GM03348 (cell line): Measurements from ENCODE around the gene STUB1.

Source experiments
- DNase-seq: peaks from one replicate; pipeline ENCODE4 v3.0.0; 2012; ENCODE audit warnings: low spot score

Gene STUB1

DNA sequence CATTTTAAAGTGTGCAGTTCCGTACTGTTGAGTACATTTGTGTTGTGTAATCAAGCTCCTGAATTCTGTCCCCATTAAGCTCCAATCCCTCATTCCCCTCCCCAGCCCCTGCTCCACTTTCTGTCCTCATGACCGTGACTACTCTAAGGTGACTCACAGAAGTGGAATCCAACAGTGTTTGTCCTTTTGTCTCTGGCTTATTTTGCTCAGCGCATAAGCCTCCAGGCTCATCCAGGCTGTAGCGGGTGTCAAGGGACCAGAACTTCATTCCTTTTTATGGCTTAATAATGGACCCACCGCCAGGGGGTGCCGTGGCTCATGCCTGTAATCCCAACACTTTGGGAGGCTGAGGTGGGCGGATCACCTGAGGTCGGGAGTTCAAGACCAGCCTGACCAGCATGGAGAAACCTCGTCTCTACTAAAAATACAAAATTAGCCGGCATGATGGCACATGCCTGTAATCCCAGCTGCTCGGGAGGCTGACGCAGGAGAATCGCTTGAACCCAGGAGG is 32.6 kb downstream of the STUB1 start:
- DNase-seq = peak; percentile 76

DNA sequence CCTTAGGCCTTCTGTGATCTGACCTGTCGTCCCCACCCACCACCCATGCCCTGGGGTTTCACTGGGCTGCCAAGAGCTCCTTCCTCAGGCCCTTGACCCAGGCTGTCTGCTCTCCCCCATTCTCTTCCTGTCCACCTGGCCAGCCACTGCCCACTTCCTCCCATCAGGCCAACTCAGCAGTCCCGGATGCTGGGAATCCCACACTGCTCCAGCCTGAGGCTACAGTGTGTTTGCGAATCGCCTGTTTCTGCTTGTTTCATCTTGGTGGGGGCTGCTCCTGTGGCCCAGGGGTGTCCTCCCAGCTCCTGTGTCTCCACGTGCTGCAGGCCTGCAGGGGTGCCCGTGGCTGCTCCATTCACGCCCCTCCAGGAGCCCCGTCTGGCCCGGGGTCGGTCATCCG is 33.9 kb downstream of the STUB1 start:
- DNase-seq = no peak

DNA sequence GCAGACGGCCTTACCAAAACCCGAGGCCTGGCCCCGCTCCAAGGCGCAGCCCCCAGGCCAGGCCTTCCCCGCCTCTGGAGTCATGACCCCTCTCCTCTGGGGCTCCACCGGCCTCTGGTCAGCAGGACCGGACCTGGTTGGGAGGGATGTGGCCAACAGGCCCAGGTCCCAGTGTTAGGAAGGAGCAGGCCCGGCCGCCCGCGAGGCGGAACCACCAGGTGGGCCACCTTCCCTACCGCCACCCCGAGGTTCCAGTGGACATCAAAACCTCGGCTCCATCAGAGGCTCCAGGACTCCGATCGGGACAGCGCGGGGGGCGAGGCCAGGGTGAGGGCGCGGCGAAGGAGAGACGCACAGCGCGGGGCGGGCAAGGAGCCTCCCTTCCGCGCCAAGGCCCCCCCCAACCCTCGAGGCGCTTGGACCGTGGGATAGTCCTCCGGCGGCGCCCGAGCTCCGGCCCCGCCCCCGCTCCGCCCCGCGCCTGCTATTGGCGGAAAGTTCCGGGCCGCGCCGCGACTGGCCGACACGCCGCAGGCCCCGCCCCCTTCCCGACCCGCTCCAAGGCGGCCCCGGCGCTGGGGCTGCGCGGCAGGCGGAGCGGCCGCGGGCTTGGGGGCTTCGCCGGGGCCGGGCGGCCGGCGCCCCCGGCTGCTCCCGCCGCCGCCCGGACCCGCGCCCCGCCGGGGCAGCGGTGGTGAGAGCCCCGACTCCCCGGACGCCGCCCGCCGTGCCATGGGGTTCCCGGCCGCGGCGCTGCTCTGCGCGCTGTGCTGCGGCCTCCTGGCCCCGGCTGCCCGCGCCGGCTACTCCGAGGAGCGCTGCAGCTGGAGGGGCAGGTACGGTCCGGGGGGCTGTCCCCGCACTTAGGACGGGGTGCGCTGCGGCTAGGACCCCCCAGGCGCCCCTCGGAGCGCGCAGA is 34.6 kb downstream of the STUB1 start, which contains the start of gene METRN:
Gene METRN, plus strand, starts transcription at position 561 of the 919 bp plus-strand sequence. Its CDS starts 172 bp downstream, at position 733.
- DNase-seq = peak; percentile 97

DNA sequence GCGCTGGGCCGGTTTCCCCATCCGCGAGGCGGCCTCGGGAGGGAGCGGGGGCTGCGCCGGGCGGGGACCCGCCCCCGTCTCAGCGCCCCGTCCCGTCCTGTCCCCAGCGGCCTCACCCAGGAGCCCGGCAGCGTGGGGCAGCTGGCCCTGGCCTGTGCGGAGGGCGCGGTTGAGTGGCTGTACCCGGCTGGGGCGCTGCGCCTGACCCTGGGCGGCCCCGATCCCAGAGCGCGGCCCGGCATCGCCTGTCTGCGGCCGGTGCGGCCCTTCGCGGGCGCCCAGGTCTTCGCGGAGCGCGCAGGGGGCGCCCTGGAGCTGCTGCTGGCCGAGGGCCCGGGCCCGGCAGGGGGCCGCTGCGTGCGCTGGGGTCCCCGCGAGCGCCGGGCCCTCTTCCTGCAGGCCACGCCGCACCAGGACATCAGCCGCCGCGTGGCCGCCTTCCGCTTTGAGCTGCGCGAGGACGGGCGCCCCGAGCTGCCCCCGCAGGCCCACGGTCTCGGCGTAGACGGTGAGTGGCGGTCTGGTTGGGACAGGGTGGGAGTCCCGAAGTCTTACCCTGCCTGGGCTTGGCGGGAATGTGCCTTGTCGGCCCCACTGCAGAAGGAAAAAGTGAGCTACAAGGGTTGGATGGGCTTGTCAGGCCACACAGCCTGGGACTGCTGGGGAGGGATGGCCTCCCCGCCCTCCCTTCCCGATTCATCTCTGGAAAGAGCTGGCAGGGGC is 35.4 kb downstream of the STUB1 start:
- DNase-seq = peak; percentile 47

DNA sequence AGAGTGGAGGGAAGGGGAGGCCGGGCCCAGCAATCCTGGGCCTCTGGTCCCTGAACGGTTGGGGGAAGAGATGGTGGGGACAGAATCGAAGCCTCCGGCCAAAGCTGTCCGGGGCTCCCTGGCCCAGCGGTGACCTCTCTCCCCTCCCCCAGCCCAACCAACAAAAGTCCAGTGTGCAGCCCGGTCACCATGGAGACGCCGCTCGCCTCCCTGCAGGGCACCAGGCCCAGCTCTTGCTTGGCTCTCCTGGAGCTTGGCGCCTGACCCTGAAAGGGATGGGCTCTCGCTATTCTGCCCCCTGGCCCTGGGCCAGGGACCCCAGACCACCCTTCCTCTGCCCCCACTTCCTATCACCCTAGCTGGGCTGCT is 36.0 kb downstream of the STUB1 start:
- DNase-seq = peak; percentile 29

DNA sequence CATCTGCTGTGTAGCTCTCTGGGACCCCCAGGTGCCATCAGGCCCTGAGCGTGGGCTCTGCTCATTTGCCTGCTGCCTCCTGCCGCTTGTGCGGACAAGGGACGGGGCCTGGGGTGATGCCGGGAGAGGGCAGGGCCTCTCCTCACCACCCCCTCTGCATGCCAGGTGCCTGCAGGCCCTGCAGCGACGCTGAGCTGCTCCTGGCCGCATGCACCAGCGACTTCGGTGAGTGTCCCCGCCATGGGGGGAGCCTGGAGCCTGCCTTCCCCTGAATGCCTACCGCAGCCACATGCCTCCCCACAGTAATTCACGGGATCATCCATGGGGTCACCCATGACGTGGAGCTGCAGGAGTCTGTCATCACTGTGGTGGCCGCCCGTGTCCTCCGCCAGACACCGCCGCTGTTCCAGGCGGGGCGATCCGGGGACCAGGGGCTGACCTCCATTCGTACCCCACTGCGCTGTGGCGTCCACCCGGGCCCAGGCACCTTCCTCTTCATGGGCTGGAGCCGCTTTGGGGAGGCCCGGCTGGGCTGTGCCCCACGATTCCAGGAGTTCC is 36.6 kb downstream of the STUB1 start:
- DNase-seq = no peak

DNA sequence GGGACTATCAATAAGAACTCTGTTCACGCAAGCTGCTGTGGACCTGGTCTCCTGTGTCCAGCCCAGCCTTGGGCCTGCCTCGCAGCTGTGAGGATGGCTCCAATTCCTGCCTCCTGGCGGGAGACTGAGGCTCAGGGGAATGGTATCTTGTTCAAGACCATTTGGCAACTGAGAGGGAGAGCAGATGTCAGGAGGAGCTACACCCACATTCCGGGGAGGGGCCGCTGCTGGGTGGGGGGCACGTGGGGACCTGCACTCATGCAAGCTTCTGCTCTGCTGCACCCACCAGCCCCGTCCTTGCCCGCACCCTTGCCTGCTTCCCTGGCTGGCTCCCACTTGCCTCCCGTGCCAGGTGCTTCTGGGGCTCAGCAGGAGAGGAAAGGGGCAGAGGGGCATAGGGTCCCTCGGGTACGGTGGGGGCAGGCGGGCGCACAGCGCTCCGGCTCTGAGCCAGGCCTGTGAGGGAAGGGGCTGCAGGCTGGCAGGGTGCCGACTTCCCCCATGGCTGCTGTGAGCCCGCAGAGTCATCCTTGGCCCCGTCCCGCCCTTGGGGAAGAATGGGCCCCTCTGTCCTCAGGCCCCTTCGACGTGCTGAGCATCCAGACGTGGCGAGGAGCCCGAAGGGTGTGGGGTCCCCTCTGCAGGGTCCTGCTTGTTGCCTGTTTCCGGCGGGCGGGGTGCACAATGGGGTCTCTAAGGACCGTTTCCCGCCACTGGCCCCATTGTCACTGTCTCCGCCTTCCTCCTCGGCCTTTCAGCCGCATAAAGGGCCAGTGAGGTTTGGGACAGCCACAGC is 37.4 kb downstream of the STUB1 start:
- no peak for DNase-seq

DNA sequence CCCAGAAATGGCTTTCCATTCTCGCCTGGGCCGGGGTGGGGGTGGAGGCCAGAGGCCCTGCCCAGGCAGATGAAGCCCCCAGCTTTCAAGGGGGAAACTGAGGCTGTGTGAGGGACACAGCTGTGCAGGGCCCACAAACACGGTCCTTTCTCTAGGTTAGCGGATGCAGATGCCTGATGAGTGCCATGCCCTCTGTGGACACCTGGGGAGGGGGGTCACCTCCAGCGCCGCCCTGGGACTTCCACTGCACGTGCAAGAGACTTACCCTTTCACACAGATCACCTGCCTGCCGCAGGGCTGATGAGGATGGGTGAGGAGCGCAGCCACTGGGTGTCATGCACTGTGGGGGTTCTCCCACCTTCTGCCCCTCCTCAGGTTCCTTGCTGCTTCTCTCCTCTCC is 38.2 kb downstream of the STUB1 start:
- DNase-seq = no peak

DNA sequence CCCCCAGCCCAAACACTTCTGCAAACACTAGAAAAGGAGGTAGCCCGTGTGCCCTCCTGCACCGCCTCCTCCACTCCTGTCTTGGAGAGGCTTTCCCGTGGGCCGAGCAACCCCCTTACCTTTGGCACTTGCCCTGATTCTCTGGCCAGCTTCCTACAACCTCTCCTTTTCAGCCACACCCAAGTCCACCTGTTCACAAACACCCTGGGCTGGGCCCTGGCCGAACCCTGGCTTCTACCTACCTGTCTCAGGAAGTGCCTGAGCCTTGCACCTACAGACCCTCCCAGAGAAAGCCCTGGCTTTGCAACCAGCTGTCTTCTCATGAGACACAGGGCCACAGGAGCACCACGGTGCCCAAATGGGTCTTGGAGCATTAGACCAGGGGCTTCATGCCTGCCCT is 38.7 kb downstream of the STUB1 start:
- DNase-seq = no peak

DNA sequence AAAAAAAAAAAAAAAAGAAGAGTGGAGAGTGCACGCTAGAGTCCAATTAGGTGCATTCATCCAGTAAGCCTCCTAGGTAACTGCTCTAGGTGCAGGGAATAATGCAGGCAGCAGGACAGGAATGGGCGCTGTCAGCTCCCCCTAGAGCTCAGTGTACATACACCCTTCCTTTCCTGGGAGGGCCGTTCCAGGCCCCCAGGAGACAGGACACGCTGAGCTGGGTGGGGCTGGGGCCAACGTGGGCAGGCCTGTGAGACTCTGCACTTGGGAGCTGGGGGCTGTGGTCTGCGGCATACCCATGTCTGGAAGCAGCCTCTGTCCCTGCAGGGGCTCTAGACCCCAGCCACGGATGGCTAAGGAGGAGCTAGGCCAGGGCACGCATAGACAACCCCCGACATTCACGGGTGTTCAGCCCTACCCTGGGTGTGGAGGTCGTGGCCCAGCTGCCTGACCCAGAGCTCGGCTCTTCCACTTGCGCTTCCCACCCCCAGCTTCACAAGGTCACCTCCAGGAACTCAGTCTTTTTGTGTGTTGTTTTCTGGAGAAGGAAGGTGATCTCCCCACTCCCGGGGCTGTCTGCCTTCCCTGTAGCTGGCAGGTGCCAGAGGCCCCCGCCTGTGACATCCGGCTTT is 39.7 kb downstream of the STUB1 start:
- peak; percentile 29 for DNase-seq

DNA sequence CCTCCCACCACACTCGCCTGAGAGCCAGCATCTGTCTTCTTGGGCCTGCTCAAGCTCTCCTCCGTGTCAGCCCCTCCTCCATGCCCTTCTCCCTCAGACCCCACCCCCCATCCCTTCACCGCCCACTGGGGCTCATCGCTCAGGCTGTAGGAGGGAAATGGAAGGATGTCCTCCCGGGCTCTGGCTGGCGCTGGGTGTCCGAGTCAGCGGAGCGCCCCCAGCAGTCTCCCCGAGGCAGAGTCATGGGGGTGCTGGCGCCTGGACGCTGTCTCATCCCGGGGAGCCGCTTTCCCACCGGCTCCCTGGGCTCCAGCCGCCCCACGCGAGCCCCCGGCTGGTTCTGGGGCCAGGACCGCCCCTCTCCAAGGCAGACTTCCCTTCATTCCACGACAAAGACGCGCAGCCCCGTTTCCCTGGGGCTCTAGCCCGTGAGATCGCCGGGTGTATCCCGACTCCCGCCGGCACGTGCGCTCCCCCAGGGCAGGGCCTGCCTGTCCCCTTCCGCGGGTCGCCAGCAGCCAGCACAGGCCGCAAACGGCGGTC is 40.3 kb downstream of the STUB1 start:
- peak; percentile 77 for DNase-seq

DNA sequence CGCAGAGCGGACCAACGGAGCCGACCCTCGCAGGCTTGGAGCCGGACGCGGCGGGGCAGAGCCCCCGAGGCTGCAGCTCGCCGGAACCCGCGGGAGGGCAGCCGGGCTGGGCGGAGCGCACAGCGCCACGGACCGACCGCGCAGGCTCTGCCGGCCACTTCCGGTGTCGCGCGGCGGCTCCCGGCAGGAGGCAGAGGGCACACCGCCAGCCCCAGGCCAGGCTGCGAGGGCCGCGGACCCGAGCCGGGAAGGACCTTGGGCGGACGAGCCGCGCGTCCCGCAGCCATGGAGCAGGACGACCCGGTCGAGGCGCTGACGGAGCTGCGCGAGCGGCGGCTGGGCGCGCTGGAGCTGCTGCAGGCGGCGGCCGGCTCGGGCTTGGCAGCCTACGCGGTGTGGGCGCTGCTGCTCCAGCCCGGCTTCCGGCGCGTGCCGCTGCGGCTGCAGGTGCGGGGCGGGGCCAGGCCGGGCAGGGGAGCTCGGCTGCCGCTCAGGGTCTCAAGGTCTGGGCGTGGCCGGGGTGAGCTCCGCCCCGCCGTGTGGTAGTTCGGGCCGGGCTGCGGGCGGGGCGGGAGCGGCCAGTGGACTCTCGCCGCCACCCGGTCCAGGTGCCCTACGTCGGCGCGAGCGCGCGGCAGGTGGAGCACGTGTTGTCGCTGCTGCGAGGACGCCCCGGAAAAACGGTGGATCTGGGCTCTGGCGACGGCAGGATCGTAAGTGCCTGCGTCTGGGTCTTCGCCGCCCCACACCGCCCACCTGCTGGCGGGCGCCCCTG is 41.0 kb downstream of the STUB1 start, which contains the start of gene ANTKMT:
Gene ANTKMT, plus strand, starts transcription at position 157 of the 775 bp plus-strand sequence. Its CDS starts 129 bp downstream, at position 286.
- DNase-seq = peak; percentile 93

DNA sequence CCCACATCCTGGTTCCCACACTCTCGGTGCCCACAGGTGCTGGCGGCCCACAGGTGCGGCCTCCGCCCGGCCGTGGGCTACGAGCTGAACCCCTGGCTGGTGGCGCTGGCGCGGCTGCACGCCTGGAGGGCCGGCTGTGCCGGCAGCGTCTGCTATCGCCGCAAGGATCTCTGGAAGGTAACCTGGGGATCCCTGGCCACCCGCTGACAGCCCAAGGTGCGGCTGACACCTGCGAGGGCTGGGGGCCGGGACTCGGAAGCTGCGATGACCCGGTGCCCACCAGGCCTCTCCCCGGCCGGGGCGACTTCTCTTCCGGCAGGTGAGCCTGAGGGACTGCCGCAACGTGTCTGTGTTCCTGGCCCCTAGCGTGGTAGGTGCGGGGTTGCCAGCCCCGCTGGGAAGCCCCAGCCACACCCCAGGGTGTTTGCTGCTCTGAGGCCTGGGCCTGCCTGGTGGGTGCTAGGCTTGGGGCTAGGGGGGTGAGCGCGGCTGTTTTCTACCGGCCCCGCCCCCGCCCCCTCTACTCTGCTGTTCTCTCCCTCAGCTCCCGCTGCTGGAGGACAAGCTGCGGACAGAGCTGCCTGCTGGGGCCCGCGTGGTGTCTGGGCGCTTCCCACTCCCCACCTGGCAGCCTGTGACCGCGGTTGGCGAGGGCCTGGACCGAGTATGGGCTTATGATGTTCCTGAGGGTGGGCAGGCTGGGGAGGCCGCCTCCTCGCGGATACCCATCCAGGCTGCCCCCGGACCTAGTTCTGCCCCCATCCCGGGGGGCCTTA is 41.7 kb downstream of the STUB1 start:
- DNase-seq = no peak

DNA sequence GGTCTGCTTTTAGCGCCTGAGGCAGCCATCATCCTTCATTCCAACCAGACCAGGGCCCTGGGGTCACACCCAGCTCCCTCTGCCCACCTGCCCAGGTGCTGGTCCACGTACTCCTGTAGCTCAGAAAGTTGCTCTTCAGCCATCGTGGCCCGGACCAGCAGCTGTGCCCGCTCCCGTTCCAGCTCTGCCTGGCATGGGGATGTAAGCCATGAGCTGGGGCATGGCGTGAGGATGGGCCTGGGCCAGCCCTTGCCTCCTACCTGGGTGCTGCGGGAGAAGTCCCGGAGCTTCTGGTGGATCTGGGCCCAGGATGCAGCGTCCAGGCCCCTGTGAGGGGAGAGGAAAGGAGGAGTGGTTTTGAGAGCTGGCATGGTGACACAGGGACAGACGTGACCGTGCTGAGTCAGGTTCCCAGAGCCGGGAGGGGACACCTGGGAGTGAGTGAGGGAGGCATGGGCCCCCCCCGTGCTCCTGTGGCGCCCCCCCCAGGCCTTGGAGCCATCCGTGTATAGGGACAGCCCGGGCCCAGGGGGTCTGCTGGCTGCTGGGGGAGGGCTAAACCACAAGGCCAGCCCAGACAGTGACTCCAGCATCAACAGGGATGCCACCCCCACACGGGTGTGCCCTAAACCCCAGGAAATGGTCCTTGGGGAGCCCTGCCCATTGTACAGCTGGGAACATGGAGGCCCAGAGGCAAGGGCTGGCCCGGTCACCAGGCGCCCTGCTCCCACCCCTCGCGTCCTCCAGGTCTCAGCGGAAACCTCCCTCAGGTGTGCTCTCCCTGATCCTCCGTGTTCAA is 42.8 kb downstream of the STUB1 start:
- DNase-seq = no peak

DNA sequence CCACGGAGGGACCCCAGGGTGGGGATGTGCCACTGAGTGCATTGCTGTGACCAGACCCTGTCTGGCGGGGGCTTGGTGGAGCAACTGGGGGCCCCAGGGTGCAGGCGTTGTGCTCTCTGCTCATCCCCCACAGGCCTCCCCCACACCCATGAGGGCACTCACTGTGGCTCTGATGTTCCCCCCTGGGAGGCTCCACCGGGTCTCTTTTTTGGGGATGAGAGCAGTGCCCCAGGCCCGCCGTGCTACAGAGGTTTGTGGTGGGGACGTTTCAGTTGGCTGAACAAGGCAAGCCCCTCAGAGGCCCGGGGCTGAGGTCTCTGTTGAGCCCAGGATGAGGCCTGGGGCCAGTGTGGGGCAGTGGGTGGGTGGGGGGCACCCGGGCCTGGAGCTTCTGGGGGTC is 43.5 kb downstream of the STUB1 start:
- DNase-seq = no peak

DNA sequence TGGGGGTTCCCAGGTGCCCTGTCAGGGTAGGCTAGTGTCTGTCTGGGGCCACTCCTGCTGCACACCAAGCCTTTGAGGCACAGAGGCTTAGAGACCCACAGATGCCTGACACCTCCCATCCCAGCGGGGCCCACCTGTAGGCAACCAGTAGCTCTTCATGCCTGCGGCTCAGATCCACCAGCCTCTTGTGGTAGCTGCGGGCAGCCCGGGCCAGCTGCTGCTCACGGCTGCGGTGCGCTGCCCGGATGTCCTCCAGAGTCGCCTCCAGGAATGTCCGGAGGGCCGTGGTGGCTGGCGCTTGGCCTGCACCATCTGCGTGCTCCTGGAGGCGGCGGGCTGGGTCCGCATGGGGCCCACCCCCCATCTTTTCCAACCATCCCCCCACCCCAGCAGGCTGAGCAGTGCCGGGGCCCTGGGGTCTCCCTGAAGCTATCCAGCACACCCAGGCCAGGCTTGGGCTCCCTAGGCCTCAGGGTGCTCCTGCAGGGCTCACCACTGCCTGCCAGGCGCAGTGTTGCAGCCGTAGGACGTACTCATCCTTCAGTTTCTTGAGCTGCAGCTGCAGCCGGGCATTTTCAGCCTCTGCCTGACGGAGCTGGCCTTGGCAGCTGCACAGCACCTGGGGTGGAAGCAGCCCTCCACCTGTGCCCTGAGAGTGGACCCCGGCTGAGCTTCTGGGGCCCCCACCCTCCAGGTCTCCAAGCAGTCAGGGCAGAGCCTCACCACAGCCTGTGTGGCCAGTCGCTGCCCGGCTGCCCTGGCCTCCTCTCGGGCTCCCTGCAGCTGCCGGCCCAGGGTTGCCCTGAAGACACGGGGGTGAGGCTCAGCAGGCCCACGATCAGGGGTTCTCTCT is 44.2 kb downstream of the STUB1 start:
- DNase-seq = no peak

DNA sequence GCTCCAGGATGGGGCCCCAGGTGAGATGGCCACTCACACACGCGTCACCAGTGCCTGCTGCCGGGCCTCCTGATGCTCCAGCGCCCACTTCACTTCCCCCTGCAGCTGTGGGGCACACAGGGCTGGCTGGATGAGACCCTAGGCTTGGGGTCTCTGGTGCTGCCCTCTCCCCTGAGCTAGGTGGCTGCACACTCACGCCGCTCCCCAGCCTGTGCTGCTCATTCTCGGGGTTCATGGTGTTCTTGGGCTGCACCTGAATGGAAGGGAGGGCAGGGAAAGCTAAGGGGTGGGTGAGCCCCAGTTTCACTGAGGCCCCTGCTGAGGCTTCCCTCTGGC is 44.8 kb downstream of the STUB1 start:
- no peak for DNase-seq
